Adipocyte (in vitro differentiated cells): ENCODE data around the gene ATP1A4.

Experiments
- DNase-seq: peaks from one replicate; pipeline ENCODE4 v3.0.0-alpha.2; 2015; ENCODE audit warnings: low read depth
- H3K27me3 ChIP-seq: replicated peaks from 2 replicates; pipeline ENCODE4 v1.7.0; 2013; ENCODE audit warnings: mild to moderate bottlenecking, low read length, moderate library complexity; ENCODE audit not compliant: control insufficient read depth, insufficient read depth
- H3K36me3 ChIP-seq: 2 replicates; pipeline ENCODE4 v1.7.0; 2013; ENCODE audit warnings: low read length, mild to moderate bottlenecking, moderate library complexity; ENCODE audit not compliant: control insufficient read depth, insufficient read depth, severe bottlenecking
- H3K4me1 ChIP-seq: 2 replicates; pipeline ENCODE4 v1.7.0; 2013; ENCODE audit warnings: mild to moderate bottlenecking, low read length, moderate library complexity; ENCODE audit not compliant: control insufficient read depth, insufficient read depth
- H3K4me3 ChIP-seq: 2 replicates; pipeline ENCODE4 v1.7.0; 2013; ENCODE audit warnings: mild to moderate bottlenecking, low read length, moderate library complexity
- H3K9ac ChIP-seq: 2 replicates; pipeline ENCODE4 v1.7.0; 2013; ENCODE audit warnings: mild to moderate bottlenecking, low read length, moderate library complexity
- H3K9me3 ChIP-seq: 2 replicates; pipeline ENCODE4 v1.7.0; 2013; ENCODE audit warnings: mild to moderate bottlenecking, low read length, moderate library complexity; ENCODE audit not compliant: control insufficient read depth

The ATP1A4 gene

DNA sequence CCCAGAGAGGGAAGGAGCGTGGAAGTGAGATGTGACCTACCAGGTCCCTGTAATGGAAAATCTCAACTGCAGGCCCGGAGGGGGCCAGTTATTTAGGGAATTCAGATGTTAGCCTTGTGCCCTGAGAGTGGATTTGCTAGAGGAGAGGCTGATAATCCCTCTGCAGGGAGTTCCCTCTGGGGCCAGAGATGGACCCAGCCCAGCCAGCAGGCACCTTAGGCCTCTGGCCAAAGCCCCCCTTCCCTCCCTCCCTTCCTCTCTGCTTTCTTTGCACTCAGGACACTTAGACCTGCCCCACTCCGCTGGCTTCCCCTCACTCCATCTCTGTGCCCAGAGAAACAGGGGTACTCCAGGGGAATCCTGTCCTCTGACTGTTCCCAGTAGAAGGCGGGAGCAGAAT lies 37.3 kb upstream of the ATP1A4 start:
- no peak overlapping the region for H3K4me3 ChIP-seq
- peaks cover 27% of the 10 kb centered on the region for H3K27me3 ChIP-seq
- H3K36me3 ChIP-seq = no peaks in the 10 kb centered on the region
- peaks cover 30% of the 10 kb centered on the region for H3K4me1 ChIP-seq
- H3K9ac ChIP-seq = no peak overlapping the region
- H3K9me3 ChIP-seq = no peaks in the 10 kb centered on the region
- no peak for DNase-seq

DNA sequence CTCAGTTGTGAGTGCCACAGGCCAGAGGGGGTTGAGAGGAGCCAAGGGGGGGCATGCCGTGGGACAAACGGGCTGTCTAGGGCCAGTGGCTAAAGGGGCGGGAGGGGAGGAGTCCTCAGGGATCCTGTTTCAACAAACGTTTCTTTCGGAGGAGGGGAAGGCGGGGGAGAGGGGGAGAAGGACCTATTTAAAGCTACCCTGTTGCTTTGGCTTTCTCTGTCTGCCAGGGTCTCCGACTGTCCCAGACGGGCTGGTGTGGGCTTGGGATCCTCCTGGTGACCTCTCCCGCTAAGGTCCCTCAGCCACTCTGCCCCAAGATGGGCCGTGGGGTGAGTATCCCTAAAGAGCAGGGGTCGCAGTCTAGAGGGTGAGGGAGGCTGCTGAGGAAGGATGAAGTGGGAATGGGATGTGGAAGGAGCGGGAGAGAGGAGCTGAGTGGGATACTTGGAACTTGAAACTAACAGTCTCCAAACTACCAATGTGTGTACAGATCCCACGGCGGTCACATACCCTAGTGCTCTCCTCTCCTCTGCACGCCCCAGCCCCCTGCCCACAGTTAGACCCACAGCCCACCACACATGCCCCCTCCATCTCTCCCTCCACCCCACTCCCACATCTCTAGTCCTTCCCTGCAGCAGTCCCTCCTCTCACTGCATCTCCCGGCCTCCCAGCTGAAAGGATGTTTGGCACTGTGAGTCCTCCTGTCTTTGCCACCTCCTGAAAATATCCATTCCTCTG lies 35.7 kb upstream of the ATP1A4 start, which contains the start of gene ATP1A2:
Gene ATP1A2, plus strand, starts transcription at position 215 of the 738 bp plus-strand sequence. Its CDS starts 103 bp downstream, at position 318.
- no peaks in the 10 kb centered on the region for H3K36me3 ChIP-seq
- no peaks in the 10 kb centered on the region for H3K9me3 ChIP-seq
- H3K9ac ChIP-seq = no peak within 1 kb of the TSS
- DNase-seq = no peak
- H3K4me1 ChIP-seq = peaks cover 24% of the 10 kb centered on the region
- H3K27me3 ChIP-seq = peaks cover 17% of the 10 kb centered on the region
- no peak within 1 kb of the TSS for H3K4me3 ChIP-seq

DNA sequence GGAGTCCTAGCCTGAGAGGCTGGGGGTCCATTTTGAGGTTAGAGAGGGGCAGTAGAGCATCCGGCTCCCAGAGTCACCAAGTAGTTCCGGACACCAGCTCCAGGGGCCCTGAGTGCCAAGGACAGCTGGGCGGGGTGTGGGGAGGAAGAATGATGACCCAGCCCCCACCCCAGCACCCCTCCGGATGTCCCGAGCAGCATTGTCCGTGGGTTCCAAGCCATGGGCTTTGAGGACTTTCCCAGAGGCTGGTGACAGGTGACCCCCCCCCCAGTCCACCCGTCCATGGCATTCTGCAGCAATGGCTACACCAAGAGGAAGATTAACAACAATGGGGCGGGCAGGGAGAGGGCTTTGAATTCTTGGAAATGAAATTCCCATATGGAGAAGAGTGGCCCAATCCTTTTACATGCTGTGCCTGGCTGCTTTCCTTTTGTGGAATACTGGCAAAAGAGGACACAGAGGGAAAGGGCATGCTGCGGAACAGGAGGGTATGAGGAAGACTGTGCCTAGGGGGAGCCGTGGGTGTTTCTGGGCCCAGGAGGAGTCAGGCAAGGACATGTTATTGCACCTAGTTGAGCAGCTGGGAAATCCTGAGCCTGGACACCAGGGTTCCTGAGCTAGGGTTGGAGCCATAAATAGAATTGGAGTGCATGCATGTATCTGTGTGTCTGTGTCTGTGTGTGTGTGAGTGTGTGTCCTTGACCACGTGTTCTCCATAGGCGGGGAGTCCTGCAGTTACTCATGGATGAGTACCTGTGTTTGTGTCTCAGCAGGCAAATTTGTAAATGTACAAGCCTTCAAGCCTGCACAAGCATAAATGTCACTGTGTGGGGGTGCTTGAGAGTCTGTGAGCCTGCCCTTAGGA lies 34.9 kb upstream of the ATP1A4 start:
- Histone ChIP-seq H3K9me3 (no peaks in the 10 kb centered on the region), H3K4me1 (peaks cover 24% of the 10 kb centered on the region), H3K27me3 (peaks cover 16% of the 10 kb centered on the region), H3K36me3 (no peaks in the 10 kb centered on the region), H3K4me3 (no peak overlapping the region), H3K9ac (no peak overlapping the region)
- DNase-seq = no peak

DNA sequence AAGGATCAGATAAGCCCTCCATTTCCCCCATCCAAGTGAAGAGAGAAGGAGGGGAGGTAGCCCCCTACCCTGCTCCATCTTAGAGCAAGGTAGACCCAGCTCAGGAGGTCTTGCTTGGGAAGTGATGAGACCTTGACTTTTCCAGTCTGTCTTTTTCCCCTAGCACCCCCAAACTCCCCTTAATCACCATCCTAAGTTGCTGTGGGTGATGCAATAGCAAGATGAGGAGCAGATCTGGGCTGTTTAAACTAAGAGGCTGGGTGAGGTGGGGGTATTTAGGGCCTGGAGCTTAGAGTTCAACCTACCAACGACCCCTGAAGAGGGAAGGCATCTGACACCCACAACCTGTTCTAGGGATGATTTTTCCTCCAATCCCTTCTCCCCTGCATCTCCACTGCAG lies 34.1 kb upstream of the ATP1A4 start:
- Histone ChIP-seq H3K36me3 (no peaks in the 10 kb centered on the region), H3K4me1 (peaks cover 24% of the 10 kb centered on the region), H3K9me3 (no peaks in the 10 kb centered on the region), H3K27me3 (peaks cover 16% of the 10 kb centered on the region), H3K4me3 (peak overlapping the region; percentile 41), H3K9ac (peak overlapping the region; percentile 58)
- no peak for DNase-seq

DNA sequence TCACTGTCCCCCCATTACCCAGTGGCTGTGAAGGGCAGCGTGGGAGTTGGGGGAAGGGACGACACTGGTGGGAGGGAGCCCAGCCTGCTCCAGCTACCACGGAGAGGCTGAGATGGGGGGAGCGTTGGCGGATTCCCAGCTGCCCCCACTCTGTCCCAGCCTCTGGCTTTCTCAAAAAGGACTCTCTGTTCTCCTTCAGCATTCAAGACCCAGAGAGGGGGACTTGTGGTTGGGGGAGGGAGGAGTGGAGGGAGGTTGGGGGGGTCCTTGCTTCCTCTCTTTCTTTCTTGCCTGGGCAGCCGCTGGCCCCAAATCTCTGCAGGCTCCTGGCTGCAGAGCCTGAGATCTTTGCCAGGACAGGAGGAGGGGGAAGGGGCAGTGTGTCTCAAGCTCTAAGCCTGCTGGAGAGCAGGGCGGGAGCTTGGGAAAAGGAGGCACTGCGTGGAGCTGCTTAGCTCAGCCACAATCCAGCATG lies 33.7 kb upstream of the ATP1A4 start:
- H3K4me1 ChIP-seq = peaks cover 21% of the 10 kb centered on the region
- no peaks in the 10 kb centered on the region for H3K36me3 ChIP-seq
- DNase-seq = peak; percentile 72
- H3K9ac ChIP-seq = peak overlapping the region; percentile 58
- H3K9me3 ChIP-seq = no peaks in the 10 kb centered on the region
- peak overlapping the region; percentile 41 for H3K4me3 ChIP-seq
- peaks cover 12% of the 10 kb centered on the region for H3K27me3 ChIP-seq

DNA sequence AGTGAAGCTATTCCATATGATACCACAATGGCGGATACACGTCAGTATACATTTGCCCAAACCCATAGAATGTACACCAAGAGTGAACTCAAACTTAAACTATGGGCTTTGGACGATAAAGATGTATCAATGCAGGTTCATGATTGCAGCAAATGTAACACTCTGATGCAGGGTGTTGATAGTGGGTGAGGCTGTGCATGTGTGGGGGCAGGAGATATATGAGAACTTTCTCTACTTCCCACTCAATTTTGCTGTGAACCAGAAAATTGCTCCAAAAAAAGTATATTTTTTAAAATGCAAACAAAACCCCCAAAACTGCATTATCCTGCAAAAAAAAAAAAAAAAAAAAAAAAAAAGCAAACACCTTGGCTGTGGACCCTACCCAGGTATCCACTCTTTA lies 32.5 kb upstream of the ATP1A4 start:
- Histone ChIP-seq H3K4me3 (no peak overlapping the region), H3K9me3 (no peaks in the 10 kb centered on the region), H3K4me1 (peaks cover 23% of the 10 kb centered on the region), H3K9ac (no peak overlapping the region), H3K36me3 (no peaks in the 10 kb centered on the region), H3K27me3 (peaks cover 9% of the 10 kb centered on the region)
- DNase-seq = no peak

DNA sequence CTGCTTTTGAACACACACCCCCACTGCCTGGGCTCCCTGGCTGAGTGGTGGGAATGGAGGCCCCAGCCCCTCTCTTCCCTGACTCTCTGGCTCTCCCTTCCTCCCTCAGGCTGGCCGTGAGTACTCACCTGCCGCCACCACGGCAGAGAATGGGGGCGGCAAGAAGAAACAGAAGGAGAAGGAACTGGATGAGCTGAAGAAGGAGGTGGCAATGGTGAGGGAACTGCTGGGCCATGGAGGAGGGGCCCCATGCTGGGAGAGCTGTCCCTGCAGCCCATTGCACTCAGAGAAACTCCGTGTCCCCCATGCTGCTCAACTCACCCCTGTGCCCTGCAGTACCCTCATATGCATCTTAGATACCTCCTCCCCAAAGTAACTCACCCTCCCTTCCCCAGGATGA lies 30.6 kb upstream of the ATP1A4 start:
- no peaks in the 10 kb centered on the region for H3K36me3 ChIP-seq
- H3K4me3 ChIP-seq = no peak overlapping the region
- H3K9me3 ChIP-seq = no peaks in the 10 kb centered on the region
- DNase-seq = no peak
- H3K27me3 ChIP-seq = peaks cover 3% of the 10 kb centered on the region
- H3K4me1 ChIP-seq = peaks cover 42% of the 10 kb centered on the region
- no peak overlapping the region for H3K9ac ChIP-seq

DNA sequence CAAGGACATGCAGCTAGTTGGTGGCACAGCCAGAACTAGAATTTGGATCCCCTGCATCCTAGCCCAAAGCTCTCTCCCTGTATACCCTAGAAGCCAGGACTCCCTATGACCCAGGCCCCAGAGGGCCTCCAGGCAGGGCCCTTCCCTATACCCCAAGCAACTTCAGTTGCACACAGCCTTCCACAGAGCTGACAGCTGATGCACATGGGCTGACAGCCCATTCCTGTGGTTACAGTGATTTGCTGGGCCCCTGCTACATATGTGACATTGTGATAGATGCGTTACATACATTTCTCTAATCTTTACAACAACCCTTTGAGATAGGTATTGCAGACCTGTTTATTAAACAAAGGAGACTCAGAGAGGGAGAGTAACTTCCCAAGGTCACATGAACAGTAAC lies 30.0 kb upstream of the ATP1A4 start:
- H3K4me1 ChIP-seq = peaks cover 48% of the 10 kb centered on the region

DNA sequence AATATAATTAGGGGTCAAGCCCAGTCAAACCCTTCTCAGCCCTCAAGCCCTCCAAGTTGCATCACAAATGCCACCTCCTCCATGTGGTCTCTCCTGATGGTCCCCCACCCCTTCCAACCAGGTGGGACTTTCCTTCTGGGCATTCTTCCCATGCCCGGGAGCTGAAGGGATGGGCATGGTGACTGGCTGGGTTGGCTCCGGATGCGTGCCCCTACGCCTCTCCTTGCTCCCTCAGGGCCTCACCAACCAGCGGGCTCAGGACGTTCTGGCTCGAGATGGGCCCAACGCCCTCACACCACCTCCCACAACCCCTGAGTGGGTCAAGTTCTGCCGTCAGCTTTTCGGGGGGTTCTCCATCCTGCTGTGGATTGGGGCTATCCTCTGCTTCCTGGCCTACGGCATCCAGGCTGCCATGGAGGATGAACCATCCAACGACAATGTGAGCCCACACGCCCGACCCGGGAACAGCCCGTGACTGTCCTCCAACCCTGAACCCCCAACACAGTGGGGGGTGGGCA lies 28.4 kb upstream of the ATP1A4 start:
- peaks cover 47% of the 10 kb centered on the region for H3K4me1 ChIP-seq
- H3K4me3 ChIP-seq = no peak overlapping the region
- H3K36me3 ChIP-seq = no peaks in the 10 kb centered on the region
- no peaks in the 10 kb centered on the region for H3K9me3 ChIP-seq
- no peak overlapping the region for H3K9ac ChIP-seq
- DNase-seq = no peak
- no peaks in the 10 kb centered on the region for H3K27me3 ChIP-seq

More for the DNA sequence above, 30.0 kb upstream of the ATP1A4 start:
- Histone ChIP-seq H3K9me3 (no peaks in the 10 kb centered on the region), H3K4me3 (no peak overlapping the region), H3K9ac (no peak overlapping the region), H3K27me3 (no peaks in the 10 kb centered on the region), H3K36me3 (no peaks in the 10 kb centered on the region)
- DNase-seq = no peak

DNA sequence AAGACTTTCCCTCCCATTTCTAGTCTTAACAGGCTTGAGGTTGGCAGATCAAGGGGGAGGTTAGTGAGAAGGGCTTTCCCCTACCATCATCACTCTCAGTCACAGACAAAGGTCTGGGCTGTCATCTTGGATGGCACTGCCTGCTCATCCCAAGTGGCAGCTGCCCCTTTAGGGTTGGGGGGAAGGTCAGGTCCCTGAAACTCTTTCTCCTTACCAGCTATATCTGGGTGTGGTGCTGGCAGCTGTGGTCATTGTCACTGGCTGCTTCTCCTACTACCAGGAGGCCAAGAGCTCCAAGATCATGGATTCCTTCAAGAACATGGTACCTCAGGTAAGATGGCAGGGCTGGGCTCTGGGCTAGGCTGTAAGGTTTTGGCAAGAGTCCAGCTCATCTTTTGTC lies 27.7 kb upstream of the ATP1A4 start:
- Histone ChIP-seq H3K4me3 (no peak overlapping the region), H3K27me3 (no peaks in the 10 kb centered on the region), H3K4me1 (peaks cover 50% of the 10 kb centered on the region), H3K9me3 (no peaks in the 10 kb centered on the region), H3K36me3 (no peaks in the 10 kb centered on the region), H3K9ac (no peak overlapping the region)
- no peak for DNase-seq
